K562 (cell line): ENCODE measurements around the gene UBXN2A. TPM values are rescaled to one million over a fixed set of nuclear protein-coding genes. Genes with fewer than 3 reads are reported as not detected.

Experiments used
- BDP1 ChIP-seq: IDR thresholded peaks from 3 replicates; pipeline ENCODE4 v1.6.1; 2011; ENCODE audit not compliant: insufficient read length, insufficient read depth
- CBFB ChIP-seq: sonication (generic); formaldehyde crosslinking; IDR thresholded peaks from 2 replicates; pipeline ENCODE4 v1.4.0; 2020; ENCODE audit warnings: mild to moderate bottlenecking, missing genetic modification reagents
- CCNT2 ChIP-seq: IDR thresholded peaks from 2 replicates; pipeline ENCODE4 v1.6.1; 2011; ENCODE audit warnings: borderline replicate concordance, low read depth, mild to moderate bottlenecking, moderate library complexity, mixed read lengths, low read length; ENCODE audit not compliant: insufficient read length; ENCODE audit errors: extremely low read depth
- CHCHD3 ChIP-seq: fragments of 250-450 bp; sonication (Bioruptor Pico); IDR thresholded peaks from 2 replicates; pipeline ENCODE4 v2.1.2; 2022; ENCODE audit warnings: mild to moderate bottlenecking
- ETS2 ChIP-seq: IDR thresholded peaks from 2 replicates; pipeline ENCODE4 v1.6.1; 2016; ENCODE audit warnings: borderline replicate concordance, missing genetic modification characterization, mild to moderate bottlenecking, moderate library complexity, missing compliant biosample characterization; ENCODE audit not compliant: poor library complexity, severe bottlenecking
- HNRNPH1 ChIP-seq: fragments of 200-400 bp; formaldehyde crosslinking; optimal IDR thresholded peaks from 2 replicates; pipeline ENCODE3; 2017; ENCODE audit warnings: low read depth, mild to moderate bottlenecking, low read length, moderate library complexity
- NCOA4 ChIP-seq: fragments of 450-650 bp; IDR thresholded peaks from 2 replicates; pipeline ENCODE4 v1.6.1; 2018; ENCODE audit warnings: mild to moderate bottlenecking; ENCODE audit not compliant: partially characterized antibody
- NFATC3 ChIP-seq: fragments of 450-650 bp; IDR thresholded peaks from 2 replicates; pipeline ENCODE4 v1.6.1; 2017; ENCODE audit warnings: mild to moderate bottlenecking
- SMARCA4 ChIP-seq: fragments of 450-650 bp; IDR thresholded peaks from 2 replicates; pipeline ENCODE4 v1.6.1; 2016
- SMC3 ChIP-seq: conservative IDR thresholded peaks from 2 replicates; pipeline ENCODE4 v1.6.1; 2011; ENCODE audit warnings: low read depth, low read length, improper control_type of control experiment; ENCODE audit not compliant: insufficient read depth
- ZKSCAN3 ChIP-seq: fragments of 250-450 bp; sonication (Bioruptor Pico); IDR thresholded peaks from 2 replicates; pipeline ENCODE4 v1.4.0; 2020
- ZNF274 ChIP-seq: IDR thresholded peaks from 2 replicates; pipeline ENCODE4 v1.6.1; 2011; ENCODE audit warnings: low read depth, mild to moderate bottlenecking, low read length, moderate library complexity, borderline replicate concordance
- ZNF445 ChIP-seq: fragments of 250-450 bp; sonication (Bioruptor Pico); IDR thresholded peaks from 2 replicates; pipeline ENCODE4 v1.4.0; 2020; ENCODE audit warnings: low read depth, mild to moderate bottlenecking, moderate library complexity
- polyA plus RNA-seq, 8 experiments: library from polyadenylated mRNA; depleted of rRNA in 4 of 8; stranded (reverse) in 5 of 8; unstranded in 3 of 8; fragments of >200 nt; fragmentation: Nextera tagmentation in 2 of 8; fragmentation: Illumina TruSeq in 1 of 8; extraction: Ambion mirVana in 2 of 8; extraction: Trizol in 1 of 8; gene quantifications; 2 replicates each; pipeline versions ENCODE4 v1.2.1 to v1.2.3, GENCODE V29; 2011 to 2014; ENCODE audit warnings: inconsistent platforms in 1 of 8, missing spikeins in 1 of 8
- total RNA-seq, 7 experiments: library from RNA; depleted of rRNA in 6 of 7; stranded (reverse); fragments of >200 nt in 6 of 7; fragmentation: Illumina TruSeq in 2 of 7; extraction: Trizol in 2 of 7; gene quantifications; 2 replicates each; pipeline versions ENCODE4 v1.2.1 to v1.2.3, GENCODE V29; 2011 to 2021; ENCODE audit warnings: low replicate concordance in 1 of 7
- TF ChIP-seq, protein P1 (sequence below), 2 experiments: fragments of 450-650 bp; conservative IDR thresholded peaks; 2 replicates each; pipeline ENCODE4 v1.6.1; 2017; ENCODE audit warnings: mild to moderate bottlenecking in 2 of 2, moderate library complexity in 2 of 2
- TF ChIP-seq, protein P2 (sequence below): fragments of 200-600 bp; sonication (generic); IDR thresholded peaks from one replicate; pipeline ENCODE4 v1.6.1; 2012; ENCODE audit warnings: mild to moderate bottlenecking, low read depth, low read length, inconsistent platforms

Gene UBXN2A
- total and polyA plus RNA-seq, 9 of the 15 experiments (the other 6 are each of a cell fraction or from before 2014, with no cell fraction given) = 3.4 to 25.6 (median 16.0) TPM

DNA sequence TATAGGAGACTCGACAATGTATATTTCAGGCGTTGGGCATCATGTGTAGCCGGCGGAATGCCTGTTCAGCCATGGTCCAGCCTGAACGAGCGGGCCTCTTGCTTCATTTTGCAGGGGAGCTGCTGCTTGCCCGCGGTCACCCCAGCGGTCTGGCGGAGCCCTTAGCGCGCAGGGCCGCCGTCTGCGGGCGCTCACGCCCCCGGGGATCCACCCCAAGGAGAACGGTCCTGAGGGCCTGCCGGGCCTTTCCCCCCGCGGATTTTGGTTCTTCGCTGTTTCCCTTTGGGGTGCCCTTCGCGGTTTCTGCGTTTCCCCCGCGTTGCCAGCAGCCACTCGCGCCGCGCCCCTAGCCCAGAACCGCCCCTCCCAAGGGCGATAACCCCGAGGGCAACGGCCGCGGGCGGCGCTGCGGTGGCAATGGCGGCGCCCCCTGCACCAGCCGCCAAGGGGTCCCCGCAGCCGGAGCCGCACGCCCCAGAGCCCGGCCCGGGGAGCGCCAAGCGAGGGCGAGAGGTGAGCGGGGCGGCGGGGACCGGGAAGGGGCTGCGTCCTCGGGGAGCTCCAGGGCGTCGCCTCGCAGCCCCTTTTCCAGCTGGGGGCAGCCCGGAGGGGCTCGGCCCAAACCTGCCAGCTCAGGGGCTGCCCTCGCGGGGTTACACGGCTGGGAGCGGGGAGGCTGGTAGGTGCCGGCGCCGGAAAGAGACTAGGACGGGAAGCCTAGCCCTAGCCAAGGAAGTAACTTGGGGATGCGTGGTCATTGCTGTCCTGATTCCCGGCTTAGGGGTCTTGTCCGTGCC, 69.6 kb downstream of the UBXN2A start, which contains the start of gene MFSD2B (continued):
- TF ChIP-seq NCOA4 (no peak), CBFB (CRISPR knock-in tag) (0 out of 2 replicates have a peak, but pooled peaks have one; percentile 67), HNRNPH1 (no peak), SMARCA4 (no peak), SMC3 (no peak), ZNF274 (no peak), CHCHD3 (CRISPR knock-in tag) (no peak), ZNF445 (CRISPR knock-in tag) (no peak), ZKSCAN3 (no peak), CCNT2 (peak; percentile 68), BDP1 (no peak), ETS2 (tag) (no peak), NFATC3 (no peak)
- TF ChIP-seq, protein P1, sequence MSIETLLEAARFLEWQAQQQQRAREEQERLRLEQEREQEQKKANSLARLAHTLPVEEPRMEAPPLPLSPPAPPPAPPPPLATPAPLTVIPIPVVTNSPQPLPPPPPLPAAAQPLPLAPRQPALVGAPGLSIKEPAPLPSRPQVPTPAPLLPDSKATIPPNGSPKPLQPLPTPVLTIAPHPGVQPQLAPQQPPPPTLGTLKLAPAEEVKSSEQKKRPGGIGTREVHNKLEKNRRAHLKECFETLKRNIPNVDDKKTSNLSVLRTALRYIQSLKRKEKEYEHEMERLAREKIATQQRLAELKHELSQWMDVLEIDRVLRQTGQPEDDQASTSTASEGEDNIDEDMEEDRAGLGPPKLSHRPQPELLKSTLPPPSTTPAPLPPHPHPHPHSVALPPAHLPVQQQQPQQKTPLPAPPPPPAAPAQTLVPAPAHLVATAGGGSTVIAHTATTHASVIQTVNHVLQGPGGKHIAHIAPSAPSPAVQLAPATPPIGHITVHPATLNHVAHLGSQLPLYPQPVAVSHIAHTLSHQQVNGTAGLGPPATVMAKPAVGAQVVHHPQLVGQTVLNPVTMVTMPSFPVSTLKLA (conservative IDR thresholded peaks at IDR 0.05) = 0 out of 4 replicates have a peak, but pooled peaks of 1 of the 2 experiments have one; percentile 16
- TF ChIP-seq, protein P2, sequence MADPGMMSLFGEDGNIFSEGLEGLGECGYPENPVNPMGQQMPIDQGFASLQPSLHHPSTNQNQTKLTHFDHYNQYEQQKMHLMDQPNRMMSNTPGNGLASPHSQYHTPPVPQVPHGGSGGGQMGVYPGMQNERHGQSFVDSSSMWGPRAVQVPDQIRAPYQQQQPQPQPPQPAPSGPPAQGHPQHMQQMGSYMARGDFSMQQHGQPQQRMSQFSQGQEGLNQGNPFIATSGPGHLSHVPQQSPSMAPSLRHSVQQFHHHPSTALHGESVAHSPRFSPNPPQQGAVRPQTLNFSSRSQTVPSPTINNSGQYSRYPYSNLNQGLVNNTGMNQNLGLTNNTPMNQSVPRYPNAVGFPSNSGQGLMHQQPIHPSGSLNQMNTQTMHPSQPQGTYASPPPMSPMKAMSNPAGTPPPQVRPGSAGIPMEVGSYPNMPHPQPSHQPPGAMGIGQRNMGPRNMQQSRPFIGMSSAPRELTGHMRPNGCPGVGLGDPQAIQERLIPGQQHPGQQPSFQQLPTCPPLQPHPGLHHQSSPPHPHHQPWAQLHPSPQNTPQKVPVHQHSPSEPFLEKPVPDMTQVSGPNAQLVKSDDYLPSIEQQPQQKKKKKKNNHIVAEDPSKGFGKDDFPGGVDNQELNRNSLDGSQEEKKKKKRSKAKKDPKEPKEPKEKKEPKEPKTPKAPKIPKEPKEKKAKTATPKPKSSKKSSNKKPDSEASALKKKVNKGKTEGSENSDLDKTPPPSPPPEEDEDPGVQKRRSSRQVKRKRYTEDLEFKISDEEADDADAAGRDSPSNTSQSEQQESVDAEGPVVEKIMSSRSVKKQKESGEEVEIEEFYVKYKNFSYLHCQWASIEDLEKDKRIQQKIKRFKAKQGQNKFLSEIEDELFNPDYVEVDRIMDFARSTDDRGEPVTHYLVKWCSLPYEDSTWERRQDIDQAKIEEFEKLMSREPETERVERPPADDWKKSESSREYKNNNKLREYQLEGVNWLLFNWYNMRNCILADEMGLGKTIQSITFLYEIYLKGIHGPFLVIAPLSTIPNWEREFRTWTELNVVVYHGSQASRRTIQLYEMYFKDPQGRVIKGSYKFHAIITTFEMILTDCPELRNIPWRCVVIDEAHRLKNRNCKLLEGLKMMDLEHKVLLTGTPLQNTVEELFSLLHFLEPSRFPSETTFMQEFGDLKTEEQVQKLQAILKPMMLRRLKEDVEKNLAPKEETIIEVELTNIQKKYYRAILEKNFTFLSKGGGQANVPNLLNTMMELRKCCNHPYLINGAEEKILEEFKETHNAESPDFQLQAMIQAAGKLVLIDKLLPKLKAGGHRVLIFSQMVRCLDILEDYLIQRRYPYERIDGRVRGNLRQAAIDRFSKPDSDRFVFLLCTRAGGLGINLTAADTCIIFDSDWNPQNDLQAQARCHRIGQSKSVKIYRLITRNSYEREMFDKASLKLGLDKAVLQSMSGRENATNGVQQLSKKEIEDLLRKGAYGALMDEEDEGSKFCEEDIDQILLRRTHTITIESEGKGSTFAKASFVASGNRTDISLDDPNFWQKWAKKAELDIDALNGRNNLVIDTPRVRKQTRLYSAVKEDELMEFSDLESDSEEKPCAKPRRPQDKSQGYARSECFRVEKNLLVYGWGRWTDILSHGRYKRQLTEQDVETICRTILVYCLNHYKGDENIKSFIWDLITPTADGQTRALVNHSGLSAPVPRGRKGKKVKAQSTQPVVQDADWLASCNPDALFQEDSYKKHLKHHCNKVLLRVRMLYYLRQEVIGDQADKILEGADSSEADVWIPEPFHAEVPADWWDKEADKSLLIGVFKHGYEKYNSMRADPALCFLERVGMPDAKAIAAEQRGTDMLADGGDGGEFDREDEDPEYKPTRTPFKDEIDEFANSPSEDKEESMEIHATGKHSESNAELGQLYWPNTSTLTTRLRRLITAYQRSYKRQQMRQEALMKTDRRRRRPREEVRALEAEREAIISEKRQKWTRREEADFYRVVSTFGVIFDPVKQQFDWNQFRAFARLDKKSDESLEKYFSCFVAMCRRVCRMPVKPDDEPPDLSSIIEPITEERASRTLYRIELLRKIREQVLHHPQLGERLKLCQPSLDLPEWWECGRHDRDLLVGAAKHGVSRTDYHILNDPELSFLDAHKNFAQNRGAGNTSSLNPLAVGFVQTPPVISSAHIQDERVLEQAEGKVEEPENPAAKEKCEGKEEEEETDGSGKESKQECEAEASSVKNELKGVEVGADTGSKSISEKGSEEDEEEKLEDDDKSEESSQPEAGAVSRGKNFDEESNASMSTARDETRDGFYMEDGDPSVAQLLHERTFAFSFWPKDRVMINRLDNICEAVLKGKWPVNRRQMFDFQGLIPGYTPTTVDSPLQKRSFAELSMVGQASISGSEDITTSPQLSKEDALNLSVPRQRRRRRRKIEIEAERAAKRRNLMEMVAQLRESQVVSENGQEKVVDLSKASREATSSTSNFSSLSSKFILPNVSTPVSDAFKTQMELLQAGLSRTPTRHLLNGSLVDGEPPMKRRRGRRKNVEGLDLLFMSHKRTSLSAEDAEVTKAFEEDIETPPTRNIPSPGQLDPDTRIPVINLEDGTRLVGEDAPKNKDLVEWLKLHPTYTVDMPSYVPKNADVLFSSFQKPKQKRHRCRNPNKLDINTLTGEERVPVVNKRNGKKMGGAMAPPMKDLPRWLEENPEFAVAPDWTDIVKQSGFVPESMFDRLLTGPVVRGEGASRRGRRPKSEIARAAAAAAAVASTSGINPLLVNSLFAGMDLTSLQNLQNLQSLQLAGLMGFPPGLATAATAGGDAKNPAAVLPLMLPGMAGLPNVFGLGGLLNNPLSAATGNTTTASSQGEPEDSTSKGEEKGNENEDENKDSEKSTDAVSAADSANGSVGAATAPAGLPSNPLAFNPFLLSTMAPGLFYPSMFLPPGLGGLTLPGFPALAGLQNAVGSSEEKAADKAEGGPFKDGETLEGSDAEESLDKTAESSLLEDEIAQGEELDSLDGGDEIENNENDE = no peak
